ENCODE measurements around the gene MREG. TPM values are rescaled to one million over a fixed set of nuclear protein-coding genes. Genes with fewer than 3 reads are reported as not detected.

MREG gene
- total and polyA plus RNA-seq, 7 donors: 0.99 to 8.8 (median 1.5) TPM

DNA sequence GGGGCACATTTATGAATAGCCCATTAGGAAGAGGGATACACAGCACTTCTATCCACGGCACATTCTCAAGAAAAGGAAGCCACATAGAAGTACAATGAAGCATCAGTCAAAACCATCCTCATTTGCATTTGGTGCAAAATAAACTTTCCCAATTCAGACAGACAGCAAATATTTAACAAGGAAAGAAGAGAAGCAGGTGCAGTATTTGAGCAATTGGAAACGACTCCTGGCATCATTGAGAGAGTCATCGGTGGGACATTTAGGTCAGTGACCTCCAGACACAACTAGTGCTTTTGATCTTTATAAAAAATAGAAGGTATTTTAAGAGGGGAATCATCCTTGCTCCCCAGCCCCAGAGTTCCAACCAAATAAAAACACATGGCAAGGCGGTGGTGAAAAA, 118.0 kb downstream of the MREG start:
- intact Hi-C loops (cut with DNase I): no loop called here
- TF ChIP-seq EP300 (IDR thresholded peaks at IDR 0.05) (no peak), POLR2A (IDR thresholded peaks at IDR 0.05) (no peak), POLR2AphosphoS5 (IDR thresholded peaks at IDR 0.05) (no peak)
- TF ChIP-seq, protein P1, sequence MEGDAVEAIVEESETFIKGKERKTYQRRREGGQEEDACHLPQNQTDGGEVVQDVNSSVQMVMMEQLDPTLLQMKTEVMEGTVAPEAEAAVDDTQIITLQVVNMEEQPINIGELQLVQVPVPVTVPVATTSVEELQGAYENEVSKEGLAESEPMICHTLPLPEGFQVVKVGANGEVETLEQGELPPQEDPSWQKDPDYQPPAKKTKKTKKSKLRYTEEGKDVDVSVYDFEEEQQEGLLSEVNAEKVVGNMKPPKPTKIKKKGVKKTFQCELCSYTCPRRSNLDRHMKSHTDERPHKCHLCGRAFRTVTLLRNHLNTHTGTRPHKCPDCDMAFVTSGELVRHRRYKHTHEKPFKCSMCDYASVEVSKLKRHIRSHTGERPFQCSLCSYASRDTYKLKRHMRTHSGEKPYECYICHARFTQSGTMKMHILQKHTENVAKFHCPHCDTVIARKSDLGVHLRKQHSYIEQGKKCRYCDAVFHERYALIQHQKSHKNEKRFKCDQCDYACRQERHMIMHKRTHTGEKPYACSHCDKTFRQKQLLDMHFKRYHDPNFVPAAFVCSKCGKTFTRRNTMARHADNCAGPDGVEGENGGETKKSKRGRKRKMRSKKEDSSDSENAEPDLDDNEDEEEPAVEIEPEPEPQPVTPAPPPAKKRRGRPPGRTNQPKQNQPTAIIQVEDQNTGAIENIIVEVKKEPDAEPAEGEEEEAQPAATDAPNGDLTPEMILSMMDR (IDR thresholded peaks at IDR 0.05): no peak
- 38 to 70% methylated on average over 4 of the region's 4 CpGs for WGBS, 2 donors

More for the DNA sequence above, 118.0 kb downstream of the MREG start:
- H3K4me1 ChIP-seq: peaks cover 0 to 13% (median 6%) of the 10 kb centered on the region in 4 donors
- H3K27ac ChIP-seq: no peak overlapping the region
- no peaks in the 10 kb centered on the region for H3K36me3 ChIP-seq
- H3K9me3 ChIP-seq: no peaks in the 10 kb centered on the region
- H3K27me3 ChIP-seq: no peaks in the 10 kb centered on the region
- no peak for DNase-seq
- H3K4me3 ChIP-seq: no peak overlapping the region

Other genes with a start within 250 kb of the MREG start
- 10 to 100 TPM in 2 of 4 donors, 1 to 10 TPM in 2; 5.0 to 13.9 (median 10.3) TPM for gene PECR, start 68.3 kb upstream of the MREG start, total RNA-seq
- 10 to 100 TPM; 15.6 to 25.9 (median 16.8) TPM for gene PECR, start 68.3 kb upstream of the MREG start, polyA plus RNA-seq
- gene TMEM169, start 68.4 kb upstream of the MREG start, total RNA-seq: 1 to 10 TPM in 2 of 4 donors, under 1 TPM in 1, not detected in 1; 0.82 to 1.4 (median 1.1) TPM
- under 1 TPM in 1 of 3 donors, not detected in 2; 0.80 TPM for gene TMEM169, start 68.4 kb upstream of the MREG start, polyA plus RNA-seq
- 100 to 1,000 TPM in 3 of 4 donors, 10 to 100 TPM in 1; 92.5 to 152 (median 137) TPM for gene XRCC5, start 95.8 kb upstream of the MREG start, total RNA-seq
- 100 to 1,000 TPM in 1 of 3 donors, 10 to 100 TPM in 2; 70.3 to 111 (median 86.0) TPM for gene XRCC5, start 95.8 kb upstream of the MREG start, polyA plus RNA-seq

Data from sigmoid colon (tissue), 7 donors.